PC-9 (cell line): Measurements from ENCODE around the gene EPB41L2. TPM values are rescaled to one million over a fixed set of nuclear protein-coding genes. Genes with fewer than 3 reads are reported as not detected.

Experiments used
- BruUV-seq: library from RNA; stranded (reverse); fragments of 400-500 nt; replicated peaks from 2 replicates; lab custom pipeline; 2021; lab: Mats Ljungman, UMichigan
- CTCF ChIA-PET: fragments of 300-600 bp; sonication (Branson Sonifier 250); formaldehyde crosslinking; loops from one replicate; lab custom pipeline; 2022; ENCODE audit warnings: antibody characterized with exemption; lab: Charles Lee
- POLR2A ChIA-PET: fragments of 300-600 bp; sonication (Branson Sonifier 250); formaldehyde crosslinking; loops from one replicate; lab custom pipeline; 2022; ENCODE audit warnings: antibody characterized with exemption; ENCODE audit not compliant: unreplicated experiment; lab: Charles Lee
- DNase-seq, 2 experiments: peaks; one replicate each; pipeline versions ENCODE4 v3.0.0 to v3.0.0-alpha.2; 2015 to 2022; ENCODE audit warnings: mixed read lengths in 1 of 2
- H2AFZ ChIP-seq: fragments of 200-600 bp; sonication (generic); 2 replicates; pipeline ENCODE4 v1.8.1; 2017; ENCODE audit warnings: antibody characterized with exemption
- H3F3A ChIP-seq: fragments of 200-600 bp; sonication (generic); 2 replicates; pipeline ENCODE4 v1.8.1; 2017; ENCODE audit warnings: antibody characterized with exemption, mild to moderate bottlenecking, low read depth; ENCODE audit not compliant: insufficient read depth
- H3K27ac ChIP-seq: fragments of 200-600 bp; sonication (generic); 2 replicates; pipeline ENCODE4 v1.6.1; 2016; ENCODE audit warnings: mixed run types
- H3K27me3 ChIP-seq: fragments of 200-600 bp; sonication (generic); 2 replicates; pipeline ENCODE4 v1.6.1; 2016; ENCODE audit warnings: low read depth, mixed run types; ENCODE audit not compliant: insufficient read depth
- H3K36me3 ChIP-seq: fragments of 200-600 bp; sonication (generic); 2 replicates; pipeline ENCODE4 v1.6.1; 2016; ENCODE audit warnings: low read depth, mixed run types
- H3K4me1 ChIP-seq: fragments of 200-600 bp; sonication (generic); replicated peaks from 2 replicates; pipeline ENCODE4 v1.6.1; 2016; ENCODE audit warnings: mixed run types; ENCODE audit not compliant: insufficient read depth
- H3K4me2 ChIP-seq: fragments of 200-600 bp; sonication (generic); 2 replicates; pipeline ENCODE4 v1.6.1; 2017; ENCODE audit warnings: mixed run types
- H3K4me3 ChIP-seq: fragments of 200-600 bp; sonication (generic); 2 replicates; pipeline ENCODE4 v1.6.1; 2016; ENCODE audit warnings: mixed run types
- H3K79me2 ChIP-seq: fragments of 200-600 bp; sonication (generic); 2 replicates; pipeline ENCODE4 v1.6.1; 2017; ENCODE audit warnings: low read depth, mixed run types
- H3K9me2 ChIP-seq: fragments of 200-600 bp; sonication (generic); 2 replicates; pipeline ENCODE4 v1.8.1; 2017; ENCODE audit warnings: mild to moderate bottlenecking; ENCODE audit not compliant: insufficient read depth
- H3K9me3 ChIP-seq: fragments of 200-600 bp; sonication (generic); 2 replicates; pipeline ENCODE4 v1.8.1; 2016; ENCODE audit warnings: low read depth; ENCODE audit not compliant: insufficient read depth
- H4K20me1 ChIP-seq: fragments of 200-600 bp; sonication (generic); 2 replicates; pipeline ENCODE4 v1.8.1; 2017; ENCODE audit not compliant: insufficient read depth
- CTCF ChIP-seq: fragments of 200-600 bp; sonication (generic); conservative IDR thresholded peaks from 2 replicates; pipeline ENCODE4 v1.6.1; 2017; ENCODE audit warnings: mixed run types, antibody characterized with exemption, mild to moderate bottlenecking, moderate library complexity
- EZH2 ChIP-seq: fragments of 200-600 bp; sonication (generic); IDR thresholded peaks from 2 replicates; pipeline ENCODE4 v1.8.0; 2017; ENCODE audit warnings: antibody characterized with exemption, low read depth
- intact Hi-C: fragments of 100-400 bp; cut with micrococcal nuclease; formaldehyde crosslinking; loops from one replicate; pipeline ENCODE4 v1.10.0; 2022; ENCODE audit not compliant: unreplicated experiment
- total RNA-seq: library from RNA; stranded (reverse); gene quantifications from 2 replicates; pipeline ENCODE4 v1.2.3, GENCODE V29; 2021

EPB41L2 gene
- total RNA-seq, 1 experiment from 2014 or later: 67.4 TPM

GRCh38 chr6:130908188-130908587 lies 154.9 kb downstream of the EPB41L2 start:
- ChIA-PET POLR2A (no interaction called here), CTCF (no interaction called here)
- DNase-seq: no peak
- Histone ChIP-seq H3K9me3 (no peaks in the 10 kb centered on the region), H3F3A (no peaks in the 10 kb centered on the region), H3K79me2 (no peaks in the 10 kb centered on the region), H3K36me3 (no peaks in the 10 kb centered on the region), H3K27me3 (no peaks in the 10 kb centered on the region), H3K9me2 (no peaks in the 10 kb centered on the region), H2AFZ (no peak overlapping the region), H3K4me1 (no peaks in the 10 kb centered on the region), H3K4me3 (no peak overlapping the region), H3K4me2 (no peak overlapping the region), H3K27ac (no peak overlapping the region), H4K20me1 (no peaks in the 10 kb centered on the region)
- intact Hi-C loops: no loop called here
- TF ChIP-seq EZH2 (no peak), CTCF (no peak)
- no TSS peak for BruUV-seq

GRCh38 chr6:130907687-130908086 lies 155.4 kb downstream of the EPB41L2 start:
- TF ChIP-seq EZH2: no peak
- no peak for TF ChIP-seq CTCF
- H3K9me2 ChIP-seq: no peaks in the 10 kb centered on the region
- H3K27ac ChIP-seq: no peak overlapping the region
- H3K27me3 ChIP-seq: no peaks in the 10 kb centered on the region
- H3K4me3 ChIP-seq: no peak overlapping the region
- no peak overlapping the region for H3K4me2 ChIP-seq
- H3K9me3 ChIP-seq: no peaks in the 10 kb centered on the region
- no peaks in the 10 kb centered on the region for H3K36me3 ChIP-seq
- ChIA-PET POLR2A (no interaction called here), CTCF (no interaction called here)
- no peaks in the 10 kb centered on the region for H3K4me1 ChIP-seq
- no peaks in the 10 kb centered on the region for H3K79me2 ChIP-seq
- intact Hi-C loops: no loop called here
- DNase-seq: no peak
- no peaks in the 10 kb centered on the region for H4K20me1 ChIP-seq
- no peak overlapping the region for H2AFZ ChIP-seq
- no TSS peak for BruUV-seq
- no peaks in the 10 kb centered on the region for H3F3A ChIP-seq

- ChIA-PET POLR2A (no interaction called here), CTCF (no interaction called here)
Measured at GRCh38 chr6:130906736-130907381, 156.2 kb downstream of the EPB41L2 start.

More at GRCh38 chr6:130906736-130907381, 156.2 kb downstream of the EPB41L2 start:
- intact Hi-C loops: no loop called here
- DNase-seq: no peak
- no peaks in the 10 kb centered on the region for H3K9me2 ChIP-seq
- H4K20me1 ChIP-seq: no peaks in the 10 kb centered on the region
- no peaks in the 10 kb centered on the region for H3K9me3 ChIP-seq
- no peaks in the 10 kb centered on the region for H3F3A ChIP-seq
- no peak overlapping the region for H2AFZ ChIP-seq
- no peak overlapping the region for H3K27ac ChIP-seq
- H3K4me2 ChIP-seq: no peak overlapping the region
- H3K79me2 ChIP-seq: no peaks in the 10 kb centered on the region
- BruUV-seq: no TSS peak
- TF ChIP-seq CTCF (no peak), EZH2 (no peak)
- no peak overlapping the region for H3K4me3 ChIP-seq
- no peaks in the 10 kb centered on the region for H3K36me3 ChIP-seq
- H3K27me3 ChIP-seq: no peaks in the 10 kb centered on the region
- no peaks in the 10 kb centered on the region for H3K4me1 ChIP-seq
